GM18858 (cell line): ENCODE measurements around the gene PLCD3.

ENCODE experiments used
- ATAC-seq: cut with Tn5 transposase; IDR thresholded peaks from one replicate; pipeline ENCODE4 v1.9.1; 2021; ENCODE audit not compliant: unreplicated experiment

PLCD3 gene

DNA sequence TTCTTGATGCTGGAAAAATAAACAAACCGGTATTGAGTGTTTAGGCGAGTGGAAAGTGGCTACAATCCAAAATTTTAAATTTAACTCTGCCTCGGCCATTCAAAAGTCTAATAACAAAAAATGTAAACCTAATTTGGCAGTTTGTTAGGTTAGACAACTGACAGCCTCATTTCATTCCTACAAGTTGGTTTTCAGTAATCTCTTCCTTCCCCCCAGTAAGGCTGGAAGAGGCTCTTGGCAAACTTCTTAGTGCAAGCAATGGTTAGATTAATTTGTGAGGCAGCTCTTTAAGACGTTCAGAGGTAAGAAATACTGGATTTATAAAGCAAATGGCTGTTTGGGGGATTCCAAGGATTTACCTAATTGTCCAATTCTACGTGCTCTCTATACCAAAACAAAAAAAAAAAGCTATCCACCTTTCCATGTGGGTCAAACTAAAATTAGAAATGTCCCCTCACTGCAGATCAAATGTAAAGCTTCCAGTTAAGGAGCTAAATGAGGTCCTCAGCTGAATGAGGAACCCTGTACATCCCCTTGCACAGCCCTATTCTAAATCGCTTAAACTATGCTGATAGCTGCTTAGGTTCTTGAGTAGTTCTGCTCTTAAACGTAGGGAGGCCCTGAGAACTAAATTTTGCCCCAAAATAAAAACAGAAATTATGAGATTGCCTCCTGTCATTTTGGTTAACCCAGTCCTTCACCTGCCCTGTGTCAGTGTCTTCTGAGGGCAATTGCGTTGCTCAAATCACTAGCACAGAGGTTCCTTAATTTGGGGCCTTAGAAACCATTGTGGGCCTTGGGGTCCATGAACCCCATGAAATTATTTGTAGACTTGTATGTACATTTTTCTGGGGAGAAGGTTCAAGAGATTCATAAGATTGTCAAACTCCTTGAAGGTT, 18.8 kb upstream of the PLCD3 start:
- no peak for ATAC-seq

DNA sequence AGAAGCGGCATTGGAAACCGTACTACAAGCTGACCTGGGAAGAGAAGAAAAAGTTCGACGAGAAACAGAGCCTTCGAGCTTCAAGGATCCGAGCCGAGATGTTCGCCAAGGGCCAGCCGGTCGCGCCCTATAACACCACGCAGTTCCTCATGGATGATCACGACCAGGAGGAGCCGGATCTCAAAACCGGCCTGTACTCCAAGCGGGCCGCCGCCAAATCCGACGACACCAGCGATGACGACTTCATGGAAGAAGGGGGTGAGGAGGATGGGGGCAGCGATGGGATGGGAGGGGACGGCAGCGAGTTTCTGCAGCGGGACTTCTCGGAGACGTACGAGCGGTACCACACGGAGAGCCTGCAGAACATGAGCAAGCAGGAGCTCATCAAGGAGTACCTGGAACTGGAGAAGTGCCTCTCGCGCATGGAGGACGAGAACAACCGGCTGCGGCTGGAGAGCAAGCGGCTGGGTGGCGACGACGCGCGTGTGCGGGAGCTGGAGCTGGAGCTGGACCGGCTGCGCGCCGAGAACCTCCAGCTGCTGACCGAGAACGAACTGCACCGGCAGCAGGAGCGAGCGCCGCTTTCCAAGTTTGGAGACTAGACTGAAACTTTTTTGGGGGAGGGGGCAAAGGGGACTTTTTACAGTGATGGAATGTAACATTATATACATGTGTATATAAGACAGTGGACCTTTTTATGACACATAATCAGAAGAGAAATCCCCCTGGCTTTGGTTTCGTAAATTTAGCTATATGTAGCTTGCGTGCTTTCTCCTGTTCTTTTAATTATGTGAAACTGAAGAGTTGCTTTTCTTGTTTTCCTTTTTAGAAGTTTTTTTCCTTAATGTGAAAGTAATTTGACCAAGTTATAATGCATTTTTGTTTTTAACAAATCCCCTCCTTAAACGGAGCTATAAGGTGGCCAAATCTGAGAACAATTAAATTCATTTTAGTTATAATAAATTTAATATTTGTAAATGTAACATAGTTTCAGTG, 17.7 kb upstream of the PLCD3 start:
- no peak for ATAC-seq

DNA sequence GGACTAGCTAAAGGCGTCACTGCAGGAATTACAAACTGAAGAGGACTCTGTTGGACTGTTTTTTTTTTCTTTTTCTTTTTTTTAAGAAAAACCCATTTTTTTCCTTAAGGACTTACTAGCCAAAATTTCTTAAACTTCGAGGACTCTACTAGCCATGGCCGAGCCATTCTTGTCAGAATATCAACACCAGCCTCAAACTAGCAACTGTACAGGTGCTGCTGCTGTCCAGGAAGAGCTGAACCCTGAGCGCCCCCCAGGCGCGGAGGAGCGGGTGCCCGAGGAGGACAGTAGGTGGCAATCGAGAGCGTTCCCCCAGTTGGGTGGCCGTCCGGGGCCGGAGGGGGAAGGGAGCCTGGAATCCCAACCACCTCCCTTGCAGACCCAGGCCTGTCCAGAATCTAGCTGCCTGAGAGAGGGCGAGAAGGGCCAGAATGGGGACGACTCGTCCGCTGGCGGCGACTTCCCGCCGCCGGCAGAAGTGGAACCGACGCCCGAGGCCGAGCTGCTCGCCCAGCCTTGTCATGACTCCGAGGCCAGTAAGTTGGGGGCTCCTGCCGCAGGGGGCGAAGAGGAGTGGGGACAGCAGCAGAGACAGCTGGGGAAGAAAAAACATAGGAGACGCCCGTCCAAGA, 16.8 kb upstream of the PLCD3 start:
- no peak for ATAC-seq

DNA sequence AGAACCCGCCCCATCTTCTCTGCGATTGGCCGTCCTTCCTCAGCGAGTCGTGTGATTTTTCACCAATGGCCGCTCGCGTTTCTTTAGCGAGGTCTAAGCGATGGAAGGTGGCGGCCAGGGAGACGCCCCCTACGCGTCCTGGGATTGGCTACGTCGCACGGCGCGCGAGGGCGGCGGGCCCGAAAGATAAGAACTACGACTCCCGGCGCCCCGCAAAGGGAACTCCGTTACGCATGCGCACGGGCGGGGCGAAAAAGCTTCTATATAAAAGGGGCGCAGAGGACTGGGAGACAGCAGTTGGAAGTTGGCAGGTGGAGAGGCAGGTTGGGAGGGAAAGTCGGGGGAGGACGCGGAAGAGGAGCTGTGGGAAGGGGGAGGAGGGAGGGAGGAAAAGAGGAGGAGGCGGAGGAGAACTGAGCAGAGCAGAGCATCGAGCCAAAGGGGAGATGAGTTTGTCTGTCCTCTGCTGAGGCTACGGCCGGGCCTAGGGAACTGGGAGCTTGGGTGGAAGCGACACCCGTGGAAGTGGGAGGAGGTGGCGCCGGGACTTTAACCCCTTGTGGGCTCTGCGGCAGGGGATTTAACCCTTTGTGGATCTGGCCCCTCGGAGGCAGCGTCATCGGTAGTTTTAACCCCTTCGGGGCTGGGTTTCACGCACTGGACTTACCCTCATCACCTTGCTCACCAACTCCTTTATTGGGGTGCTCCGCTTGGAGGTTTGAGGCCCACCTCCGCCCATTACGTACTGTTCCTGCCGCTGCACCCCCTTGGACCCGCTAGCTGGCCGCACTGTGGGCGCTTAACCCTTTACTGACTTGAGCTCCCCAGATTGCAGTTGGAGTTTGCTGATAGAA, 16.1 kb upstream of the PLCD3 start, which contains the start of gene HEXIM1:
HEXIM1 (plus strand) TSS at position 293 of the 854 bp plus-strand sequence. CDS start 716 bp downstream, outside the sequence.
- peak; percentile 47 for ATAC-seq

DNA sequence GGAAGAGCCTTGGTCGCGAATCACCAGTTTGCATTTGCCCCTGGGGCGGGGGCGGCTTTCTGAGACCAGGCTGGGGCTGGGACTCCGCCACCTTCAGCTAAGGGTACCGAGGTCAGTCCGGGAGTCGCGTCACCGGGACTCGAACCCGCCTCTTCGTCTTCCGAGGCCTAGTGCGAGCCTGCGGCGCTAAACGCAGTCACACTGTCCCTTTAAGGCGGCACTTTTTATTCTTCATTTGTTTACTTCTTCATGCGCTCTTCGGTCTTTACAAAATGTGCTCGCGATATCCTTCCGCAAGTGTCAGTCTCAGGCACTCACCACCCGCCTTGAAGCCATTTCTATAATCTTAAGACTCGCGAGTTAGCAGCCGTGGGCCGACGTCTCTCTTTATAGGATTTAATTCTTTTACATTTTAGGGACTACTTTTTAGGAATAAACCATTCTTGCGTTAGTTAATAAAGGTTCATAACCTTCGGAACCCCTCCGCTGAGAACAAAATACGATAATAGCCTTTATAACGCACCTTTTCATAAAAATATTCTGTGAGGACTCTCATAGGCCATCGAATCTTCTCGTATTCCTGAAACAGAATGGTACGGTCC, 15.4 kb upstream of the PLCD3 start:
- ATAC-seq, result no peak

DNA sequence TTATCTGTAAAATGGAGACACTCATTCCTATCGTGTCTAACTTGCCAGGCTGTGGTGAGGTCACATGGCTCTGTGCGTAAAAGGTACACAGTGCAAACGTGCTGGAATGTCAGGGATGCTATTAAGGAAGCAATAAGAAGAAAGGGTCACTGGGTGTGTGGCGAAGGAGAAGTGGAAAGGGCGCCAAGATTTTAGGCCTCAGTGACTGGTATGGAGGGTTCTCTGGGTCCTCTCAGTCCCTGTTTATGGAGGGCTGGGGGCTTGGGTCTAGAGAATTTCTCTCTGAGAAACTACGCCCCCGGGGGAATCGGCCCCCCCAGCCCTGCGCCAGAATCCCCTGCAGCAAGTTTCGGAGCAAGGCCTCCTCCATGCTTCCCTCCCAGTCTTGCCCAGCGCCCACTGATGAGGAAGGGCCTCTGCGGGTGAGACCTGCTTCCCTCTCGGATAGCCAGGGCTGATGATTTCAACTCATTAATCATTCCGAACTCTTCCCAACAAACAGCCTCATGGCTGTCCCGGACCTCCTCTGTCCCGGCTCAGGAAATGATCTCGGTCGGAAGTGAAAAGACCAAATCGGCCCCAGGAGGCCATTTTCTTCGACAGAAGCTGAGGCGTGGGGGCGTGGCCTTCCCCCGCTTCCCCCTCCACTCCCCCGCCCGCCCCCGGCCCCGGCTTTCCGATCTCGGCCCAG, 14.7 kb upstream of the PLCD3 start:
- no peak for ATAC-seq

DNA sequence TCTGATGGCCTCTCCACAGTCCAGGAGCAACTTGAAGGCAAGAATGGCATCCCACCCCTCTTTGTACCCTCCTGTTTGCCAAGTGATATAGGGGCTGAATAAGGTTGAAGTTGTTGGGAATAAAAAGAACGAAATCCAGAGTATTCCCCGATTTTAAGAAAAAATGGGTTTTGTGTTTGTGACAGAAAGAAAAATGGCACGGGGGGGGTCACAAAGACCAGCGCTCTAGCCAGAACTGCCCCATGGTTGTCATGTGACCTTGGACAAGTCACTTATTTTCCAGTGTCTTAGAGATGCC, 14.2 kb upstream of the PLCD3 start:
- no peak for ATAC-seq

DNA sequence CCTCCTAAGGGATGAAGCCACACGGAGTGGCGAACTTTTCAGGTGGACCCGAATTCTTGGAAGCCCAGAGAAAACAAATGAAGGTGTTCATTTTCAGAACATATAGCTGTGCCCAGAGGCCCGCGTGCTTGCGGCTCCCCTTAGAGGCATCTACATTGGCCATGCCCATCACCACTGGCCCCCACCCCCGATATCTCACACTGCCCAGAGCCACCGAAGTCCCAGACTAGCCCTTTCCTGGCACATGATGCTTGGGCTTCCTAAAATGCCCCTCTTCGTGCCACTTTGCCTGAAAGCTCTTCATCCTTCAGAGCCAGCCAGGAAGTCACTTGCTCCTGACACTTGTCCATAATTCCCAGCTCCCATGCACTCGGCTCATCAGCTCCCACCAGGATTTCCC, 13.9 kb upstream of the PLCD3 start:
- no peak for ATAC-seq

DNA sequence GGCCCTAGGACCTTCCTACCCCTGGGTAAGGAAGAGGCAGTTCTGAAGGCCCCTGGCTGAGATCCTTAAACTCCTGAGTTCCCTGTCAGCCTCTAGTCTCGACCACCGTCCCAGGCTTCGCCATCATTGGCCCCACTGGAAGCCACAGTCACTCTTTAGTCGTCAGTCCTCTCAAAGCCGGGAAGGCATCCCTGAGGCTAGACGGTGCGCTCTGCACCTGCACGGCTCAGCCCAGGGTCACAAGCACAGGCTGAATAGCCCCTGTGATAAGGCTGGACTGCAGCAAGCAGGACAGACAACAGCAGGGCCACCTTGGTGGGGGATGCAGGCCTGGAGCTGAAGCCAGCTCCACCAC, 12.7 kb upstream of the PLCD3 start:
- ATAC-seq, result no peak

DNA sequence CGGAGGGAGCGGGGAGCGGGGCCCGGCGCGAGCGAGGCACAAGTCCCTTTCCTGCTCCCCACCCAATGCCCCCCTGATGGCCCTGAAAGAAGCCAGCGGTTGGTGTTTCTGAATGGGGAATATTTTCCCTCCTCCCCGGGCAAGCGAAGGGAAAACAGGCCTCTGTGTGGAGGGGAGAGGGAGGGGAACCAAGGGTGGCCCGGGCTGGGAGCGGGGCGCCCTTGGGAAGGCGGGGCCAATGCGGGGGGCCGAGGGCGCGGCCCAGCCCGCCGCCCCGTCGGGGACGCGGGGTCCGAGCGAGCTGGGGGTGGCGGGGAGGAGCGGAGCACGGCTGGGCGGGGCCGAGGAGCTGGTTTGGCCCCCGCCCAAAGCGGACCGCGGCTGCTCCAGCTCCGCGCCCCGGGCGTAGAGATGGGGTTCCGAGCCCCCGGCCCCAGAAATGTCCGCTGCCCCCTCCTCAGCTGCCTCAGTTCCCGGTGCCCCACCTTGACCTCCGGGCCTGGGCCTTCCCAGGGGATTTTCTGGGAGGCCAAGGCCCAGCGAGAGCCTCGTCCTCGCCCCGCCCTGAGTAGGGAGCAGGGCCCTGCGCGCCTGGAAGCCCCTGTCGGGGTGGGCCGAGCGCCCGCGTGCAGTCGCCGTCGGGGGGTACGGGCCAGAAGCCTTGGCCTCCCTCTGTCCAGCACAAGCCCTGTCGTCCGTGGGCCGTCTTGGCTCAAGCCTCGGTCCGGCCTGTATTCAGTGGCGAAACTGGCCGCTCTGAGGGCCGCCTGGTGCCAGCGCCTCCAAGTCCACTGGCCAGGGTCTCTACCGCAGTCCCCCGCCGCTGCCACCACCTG, 12.1 kb upstream of the PLCD3 start:
- ATAC-seq, result no peak

DNA sequence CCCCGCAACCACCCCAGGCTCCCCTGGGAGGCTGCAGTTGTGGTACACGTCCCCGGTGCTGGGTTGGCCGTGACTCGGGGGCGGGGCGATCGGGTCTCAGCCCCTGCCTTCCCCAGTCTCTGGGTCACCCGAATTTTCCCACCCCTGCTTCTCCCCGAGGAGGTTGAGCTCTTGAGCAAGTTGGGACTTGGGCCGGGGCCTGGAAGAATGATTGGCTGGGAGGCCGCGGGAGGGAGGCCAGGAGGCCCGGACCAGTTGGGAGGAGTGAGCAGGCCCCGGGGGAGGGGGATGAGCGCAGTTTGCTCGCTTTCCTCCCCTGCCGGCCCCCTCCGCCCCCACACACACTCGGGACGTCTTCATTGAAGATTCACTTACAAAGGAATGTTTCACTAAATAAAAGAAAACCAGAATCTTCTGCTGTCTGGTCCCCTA, 11.5 kb upstream of the PLCD3 start:
- no peak for ATAC-seq

DNA sequence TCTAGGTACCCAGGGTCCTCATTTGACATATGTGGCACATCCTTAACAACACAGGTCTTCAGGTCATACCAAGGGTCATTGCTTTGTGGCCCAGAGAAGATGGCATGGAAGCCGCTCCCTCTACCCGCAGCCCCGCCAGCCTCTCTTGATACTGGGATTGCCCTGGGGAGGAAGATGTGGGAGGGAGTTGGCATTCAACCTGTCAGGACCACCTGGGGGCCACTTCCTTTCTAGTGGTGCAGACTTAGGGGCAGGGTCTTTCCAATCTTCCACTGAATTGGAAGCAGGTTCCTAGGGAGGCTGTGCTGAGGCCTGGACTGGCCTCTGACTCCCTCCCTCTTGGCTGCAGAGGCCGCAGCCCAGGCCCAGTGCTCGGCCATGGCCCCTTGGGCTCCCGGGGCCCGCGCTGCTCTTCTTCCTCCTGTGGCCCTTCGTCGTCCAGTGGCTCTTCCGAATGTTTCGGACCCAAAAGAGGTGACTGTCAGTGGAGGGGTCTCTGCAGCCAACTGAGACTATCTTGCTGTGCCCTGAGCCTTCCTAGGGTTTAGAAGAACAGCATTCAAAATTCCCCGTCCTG, 10.9 kb upstream of the PLCD3 start:
- no peak for ATAC-seq

DNA sequence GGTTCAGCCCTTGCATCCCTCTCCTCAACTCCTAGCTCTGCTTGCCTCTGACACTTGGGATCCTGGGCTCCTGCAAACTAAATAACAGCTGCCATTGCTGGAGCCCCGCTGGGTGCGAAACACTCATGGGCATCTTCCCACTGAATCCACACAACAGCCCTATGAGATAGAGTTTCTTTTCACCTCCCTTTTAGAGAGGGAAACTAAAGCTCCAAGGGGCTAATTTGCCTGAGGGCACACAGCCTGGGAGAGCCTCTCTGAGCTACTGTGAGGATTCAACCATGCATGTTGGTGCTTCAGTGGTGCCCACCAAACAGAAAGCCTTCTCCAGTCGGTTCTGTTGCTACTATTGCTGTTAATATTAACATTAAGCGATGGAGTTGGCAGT, 7.2 kb upstream of the PLCD3 start:
- ATAC-seq, result no peak

DNA sequence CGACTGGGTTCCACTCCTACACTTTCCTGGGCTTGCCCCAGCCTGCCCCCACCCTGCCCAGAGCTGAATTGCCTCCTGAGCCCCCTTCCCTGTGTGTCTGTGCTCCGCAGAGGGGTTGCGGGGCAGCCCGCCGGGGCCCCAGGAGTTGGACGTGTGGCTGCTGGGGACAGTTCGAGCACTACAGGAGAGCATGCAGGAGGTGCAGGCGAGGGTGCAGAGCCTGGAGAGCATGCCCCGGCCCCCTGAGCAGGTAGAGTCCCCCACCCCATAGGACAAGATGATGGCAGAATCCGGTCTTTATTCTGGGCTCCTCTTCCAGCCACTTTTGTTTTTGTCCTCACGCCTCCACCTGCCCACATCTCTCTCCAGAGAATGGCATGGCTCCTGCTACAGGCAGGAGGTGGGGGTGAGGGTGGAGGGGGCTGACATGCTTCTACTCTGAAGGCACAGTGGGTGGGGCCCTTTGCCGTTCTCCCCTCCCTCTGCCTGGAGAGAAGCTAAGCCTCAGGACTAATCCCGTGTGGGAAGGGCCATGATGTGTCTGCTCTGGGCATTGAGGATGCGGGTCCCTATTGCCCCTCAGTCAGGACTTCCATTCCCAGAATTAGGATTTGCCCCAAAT, 6.7 kb upstream of the PLCD3 start:
- no peak for ATAC-seq

DNA sequence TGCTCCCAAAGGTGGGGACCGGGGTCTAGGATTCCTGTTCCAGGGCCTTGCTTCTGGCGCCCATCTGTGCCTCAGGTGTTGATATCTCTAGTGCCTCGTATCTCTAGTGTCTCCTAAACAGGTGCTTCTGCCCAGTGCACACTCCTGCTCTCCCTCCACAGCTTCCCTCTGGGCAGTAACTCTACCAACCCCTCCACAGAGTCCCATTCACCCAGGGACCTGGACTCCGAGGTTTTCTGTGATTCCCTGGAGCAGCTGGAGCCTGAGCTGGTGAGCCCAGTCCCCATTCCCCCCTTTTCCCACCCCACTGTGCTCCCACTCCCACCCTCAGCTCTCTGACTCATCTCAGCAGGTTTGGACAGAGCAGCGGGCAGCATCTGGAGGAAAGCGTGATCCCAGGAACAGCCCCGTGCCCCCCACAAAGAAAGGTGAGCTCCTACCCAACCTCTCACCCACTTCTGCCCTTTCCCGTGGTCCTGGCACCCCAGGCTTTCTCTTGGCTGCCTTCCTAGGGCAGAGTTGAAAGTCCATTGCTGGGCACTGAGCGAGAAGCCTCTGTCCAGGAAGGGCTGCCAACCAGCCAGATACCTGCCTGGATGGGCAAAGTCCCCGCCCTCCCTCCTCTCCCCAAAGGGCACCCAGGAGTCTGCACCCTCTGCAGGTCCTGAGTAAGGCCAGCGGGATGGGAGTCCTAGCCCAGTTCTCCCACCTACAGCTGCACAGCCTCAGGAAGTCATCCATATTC, 5.4 kb upstream of the PLCD3 start:
- no peak for ATAC-seq

DNA sequence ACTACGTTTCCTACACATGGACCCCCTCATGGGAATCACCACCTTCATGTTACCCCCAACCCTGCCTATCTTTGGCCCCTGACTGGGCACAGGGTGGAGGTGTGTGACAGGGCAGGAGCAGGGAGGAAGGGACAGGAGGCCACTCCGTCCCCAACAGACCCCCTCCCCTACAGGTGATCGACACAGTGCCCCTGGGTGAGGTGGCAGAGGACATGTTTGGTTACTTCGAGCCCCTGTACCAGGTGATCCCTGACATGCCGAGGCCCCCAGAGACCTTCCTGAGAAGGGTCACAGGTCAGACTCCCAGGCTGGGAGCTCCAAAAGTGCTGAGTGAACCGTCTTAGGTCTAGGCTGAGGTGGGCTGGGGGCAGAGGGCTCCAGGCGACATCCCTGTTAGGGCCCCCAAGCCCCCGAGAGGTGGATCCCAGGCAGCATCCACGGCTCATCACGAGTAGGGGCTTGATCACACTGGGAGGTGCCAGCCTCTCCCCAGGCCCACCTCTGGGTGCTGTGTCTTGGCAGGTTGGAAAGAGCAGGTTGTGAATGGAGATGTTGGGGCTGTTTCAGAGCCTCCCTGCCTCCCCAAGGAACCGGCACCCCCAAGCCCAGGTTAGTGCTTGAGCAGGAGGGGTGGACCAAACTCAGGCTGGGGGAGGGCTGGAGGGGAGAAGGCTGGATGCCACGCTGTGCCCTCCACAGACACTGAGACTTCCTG, 4.7 kb upstream of the PLCD3 start:
- ATAC-seq, result no peak
